DMS 273 (cell line): ENCODE data around the gene RBM10.

Experiments
- DNase-seq: peaks from one replicate; lab custom pipeline; 2025; ENCODE audit not compliant: unreplicated experiment; lab: John Stamatoyannopoulos, UW

RBM10 gene

DNA sequence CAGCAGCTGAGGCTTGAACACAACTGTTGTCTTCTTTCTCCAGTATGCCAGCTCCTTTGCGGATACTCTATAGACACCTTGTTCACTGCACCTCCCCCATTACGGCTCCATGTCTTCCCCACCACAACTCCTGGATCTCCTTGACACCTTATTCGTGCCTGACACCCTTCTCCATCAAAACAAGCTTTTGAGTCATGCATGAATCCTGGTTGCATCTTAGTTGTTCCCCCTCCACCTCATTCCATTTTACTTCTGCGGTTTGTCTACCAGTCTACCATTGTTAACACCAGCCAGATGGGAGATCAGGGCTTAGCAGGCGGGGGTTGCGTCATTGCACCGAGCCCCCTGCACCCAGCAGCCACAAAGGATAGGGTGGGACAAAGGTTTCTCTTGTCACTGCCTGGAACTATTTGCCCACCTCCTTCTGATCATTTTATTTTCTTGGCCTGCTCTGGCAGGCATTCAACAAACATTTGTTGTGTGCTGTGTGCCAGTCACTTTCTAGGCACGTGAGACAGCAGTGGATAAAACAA lies 71.4 kb downstream of the RBM10 start:
- no peak for DNase-seq

DNA sequence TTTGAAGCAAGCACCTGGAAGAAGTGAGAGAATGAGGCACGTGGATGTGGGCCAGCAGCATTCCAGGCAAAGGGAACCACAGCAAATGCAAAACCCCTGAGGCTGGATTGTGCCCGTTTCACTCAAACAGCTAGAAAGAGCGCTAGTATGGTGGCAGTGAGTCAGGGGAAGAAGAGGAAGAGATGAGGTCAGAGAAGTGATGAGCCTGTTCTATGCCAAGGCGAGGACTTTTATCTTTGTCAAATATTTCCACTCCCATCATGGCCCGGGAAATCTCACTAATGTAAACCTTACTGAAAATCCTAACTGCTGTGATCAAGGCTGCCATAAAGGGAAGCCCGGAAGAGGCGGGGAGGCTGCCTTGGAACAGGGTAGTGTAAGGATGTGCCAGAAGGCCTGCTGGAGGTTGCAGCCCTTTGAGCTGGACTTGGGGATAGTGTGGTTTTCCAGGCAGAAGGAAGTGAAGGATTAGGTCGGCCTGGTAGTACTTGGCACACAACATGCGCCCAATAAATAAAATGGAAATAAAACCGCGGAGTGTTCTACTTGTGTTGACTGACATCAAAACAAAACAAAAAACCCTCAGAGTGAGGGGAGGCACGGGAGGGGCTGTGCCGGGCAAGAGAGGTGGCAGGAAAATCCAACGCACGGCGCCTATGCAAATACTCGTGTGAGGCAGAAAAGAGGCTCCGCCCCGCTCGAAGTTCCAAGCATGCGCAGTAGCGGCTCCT lies 72.3 kb downstream of the RBM10 start:
- peak; percentile 87 for DNase-seq

DNA sequence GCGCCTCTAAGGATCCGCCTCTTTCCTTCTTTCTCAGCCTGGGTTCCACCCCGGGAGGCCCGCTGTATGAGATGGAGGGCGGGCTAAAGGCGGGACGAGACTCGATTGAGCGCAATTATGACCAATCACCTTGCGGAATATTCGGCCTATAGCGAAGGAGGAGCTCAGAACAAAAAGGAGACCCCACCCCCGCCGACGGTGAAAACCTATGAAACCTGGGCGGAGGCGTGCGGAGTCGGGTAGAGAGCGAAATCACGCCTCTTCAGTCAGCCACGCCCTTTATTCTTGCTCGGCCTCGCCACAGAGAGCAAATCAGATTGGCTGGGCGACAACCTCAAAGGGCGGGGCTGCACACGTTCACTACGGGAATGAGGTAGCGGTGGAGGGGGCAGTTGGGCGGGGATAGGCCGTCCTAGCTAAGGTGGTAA lies 72.8 kb downstream of the RBM10 start:
- peak; percentile 100 for DNase-seq

DNA sequence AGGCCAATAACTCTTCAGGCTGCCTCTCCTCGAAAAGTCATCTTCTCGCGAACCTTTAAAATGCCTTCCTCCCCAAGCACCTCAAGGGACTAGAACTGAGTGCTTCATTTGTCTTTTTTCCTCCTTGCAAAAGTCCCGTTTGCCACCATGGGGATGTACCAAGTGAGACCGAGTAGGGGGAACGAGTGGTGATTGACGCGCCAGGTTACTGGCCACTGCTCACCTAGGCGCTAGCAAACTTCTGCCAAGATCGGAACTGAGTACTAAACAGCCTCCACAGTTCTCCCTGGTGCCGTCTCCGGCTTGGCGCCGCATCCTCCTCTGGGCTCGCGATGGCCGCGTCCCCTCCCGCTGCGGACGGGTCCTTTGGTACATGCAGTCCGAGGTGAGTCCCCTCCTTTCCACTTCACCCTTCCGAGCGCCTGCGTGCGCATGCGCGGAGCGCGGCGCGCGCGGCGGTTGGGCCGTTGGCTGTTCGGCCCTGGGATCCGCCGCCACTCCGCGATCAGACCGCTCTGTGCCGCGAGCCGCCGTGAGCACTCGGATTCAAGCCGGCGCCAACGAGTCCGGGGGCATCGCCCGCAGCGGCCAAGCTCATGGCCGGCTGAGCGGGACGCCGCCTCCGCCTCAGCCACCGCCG lies 73.4 kb downstream of the RBM10 start, which contains the start of gene CDK16:
Gene CDK16, plus strand, starts transcription at position 402 of the 640 bp plus-strand sequence. CDS start 4,877 bp downstream, outside the sequence.
- peak; percentile 95 for DNase-seq

DNA sequence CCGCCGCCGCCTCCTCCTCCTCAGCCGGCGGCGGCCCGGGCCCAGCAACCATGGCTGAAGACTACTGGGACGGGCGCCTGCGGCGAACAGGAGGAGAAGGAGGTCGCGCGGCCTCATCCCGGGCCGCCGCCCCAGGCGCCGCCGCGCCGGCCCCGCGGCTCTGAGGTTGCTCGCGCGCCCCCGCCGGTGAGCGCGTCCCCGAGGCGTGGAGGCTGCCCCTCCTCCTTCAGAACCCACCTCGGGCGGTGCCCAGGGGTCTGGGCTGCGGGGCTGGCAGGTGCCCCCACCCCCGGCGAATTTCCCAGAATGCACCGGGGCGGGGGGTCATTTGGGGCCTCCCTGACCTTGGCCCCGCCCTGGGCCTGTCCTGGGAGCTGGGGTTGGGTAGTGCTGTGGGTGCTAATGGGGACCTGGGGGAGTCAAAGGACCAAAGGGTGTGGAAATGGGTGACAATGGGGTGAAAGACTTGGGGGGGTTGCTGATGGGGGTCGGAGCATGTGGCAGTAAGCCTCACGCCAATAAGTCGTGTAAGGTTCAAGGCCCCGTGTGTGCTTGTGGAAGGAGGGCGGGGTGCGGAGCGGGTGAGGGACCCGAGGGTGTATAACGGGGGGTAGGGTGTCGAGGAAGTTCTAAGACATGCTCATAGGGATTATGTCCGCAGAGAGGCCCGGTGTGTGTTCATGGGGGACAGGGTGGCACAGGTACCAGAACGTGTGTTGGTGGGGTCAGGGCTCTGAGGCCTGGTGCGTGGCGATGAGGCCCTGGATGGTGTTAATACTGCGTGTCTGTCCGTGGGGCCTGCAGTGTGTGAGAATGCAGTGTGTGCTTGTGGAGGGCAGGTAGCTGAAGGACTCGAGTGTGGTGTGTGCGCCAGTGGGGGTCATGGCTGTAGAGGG lies 74.1 kb downstream of the RBM10 start:
- peak; percentile 81 for DNase-seq

DNA sequence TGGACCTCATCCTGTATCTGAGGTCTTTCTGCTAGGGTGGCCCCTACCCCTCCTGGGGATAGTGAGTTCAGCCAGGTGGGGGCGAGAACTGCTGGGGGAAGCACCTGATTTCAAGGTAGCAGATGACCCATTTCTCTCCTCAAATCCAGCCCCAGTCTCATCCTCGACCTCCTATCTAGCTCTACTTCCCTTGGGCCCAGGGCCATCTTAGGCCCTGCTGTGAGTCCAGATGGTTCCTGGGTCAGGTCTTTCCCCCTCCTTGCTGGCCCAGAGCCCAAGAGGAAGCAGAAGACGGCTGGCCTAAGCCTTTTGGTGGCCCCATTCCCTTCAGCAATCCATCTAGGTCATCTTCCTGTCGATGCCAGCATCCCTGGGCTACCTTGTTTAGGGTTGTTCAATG lies 76.7 kb downstream of the RBM10 start:
- no peak for DNase-seq

DNA sequence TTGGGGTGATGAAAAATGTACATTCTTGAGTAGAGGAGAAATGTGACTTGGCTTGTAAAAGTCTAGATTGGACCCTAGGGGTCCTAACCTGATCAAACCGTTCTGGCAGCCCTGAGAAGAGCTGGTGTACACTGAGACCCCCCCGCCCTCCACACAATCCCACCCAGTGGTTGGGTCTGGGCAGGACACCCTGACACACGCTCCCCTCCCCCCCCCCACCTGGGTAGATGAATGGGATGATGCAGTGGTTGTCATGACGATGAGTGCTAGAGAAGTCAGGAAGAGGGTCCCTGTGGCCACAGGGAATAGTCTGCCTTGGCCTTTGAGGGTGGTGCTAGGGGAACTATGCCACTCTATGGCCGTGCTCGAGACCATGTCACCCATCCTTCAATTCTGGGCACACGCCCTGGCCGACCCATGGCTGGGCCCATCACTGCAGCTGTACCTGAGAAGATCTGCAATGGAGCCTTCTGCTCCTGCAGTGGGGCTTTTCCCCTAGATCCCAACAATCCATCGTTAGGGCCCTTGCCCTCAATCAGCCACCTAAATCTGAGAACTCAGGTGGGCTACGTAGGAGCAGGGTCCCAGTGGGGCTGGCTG lies 77.8 kb downstream of the RBM10 start:
- DNase-seq: peak; percentile 34

DNA sequence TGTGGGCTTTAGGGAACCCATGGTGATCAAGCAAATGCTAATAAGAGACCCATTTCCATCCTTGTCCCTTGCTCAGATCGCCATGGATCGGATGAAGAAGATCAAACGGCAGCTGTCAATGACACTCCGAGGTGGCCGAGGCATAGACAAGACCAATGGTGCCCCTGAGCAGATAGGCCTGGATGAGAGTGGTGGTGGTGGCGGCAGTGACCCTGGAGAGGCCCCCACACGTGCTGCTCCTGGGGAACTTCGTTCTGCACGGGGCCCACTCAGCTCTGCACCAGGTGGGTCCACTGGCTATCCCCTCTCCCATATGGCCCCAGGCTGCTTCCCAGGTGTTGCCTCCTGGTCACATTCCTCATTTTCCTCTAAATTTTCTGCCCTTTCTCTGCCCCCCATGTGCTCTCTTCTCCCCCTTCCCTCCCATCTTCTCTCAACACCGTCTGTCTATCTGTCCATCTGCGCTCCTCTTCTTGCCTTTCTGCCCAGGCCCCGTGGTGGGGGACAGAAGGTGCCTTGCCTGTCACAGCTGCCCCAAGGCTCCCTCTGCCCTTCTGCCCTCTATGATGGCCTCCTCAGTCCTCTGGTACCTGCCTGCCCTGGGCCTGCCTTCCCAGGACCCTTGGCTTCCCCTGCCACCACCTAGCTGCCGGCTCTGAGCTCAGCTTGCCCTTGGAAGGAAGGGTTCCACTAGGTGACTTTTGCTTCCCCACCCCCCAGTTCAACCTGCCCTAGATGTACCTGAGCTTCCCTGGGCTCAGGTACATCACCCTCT lies 78.6 kb downstream of the RBM10 start:
- DNase-seq: no peak

DNA sequence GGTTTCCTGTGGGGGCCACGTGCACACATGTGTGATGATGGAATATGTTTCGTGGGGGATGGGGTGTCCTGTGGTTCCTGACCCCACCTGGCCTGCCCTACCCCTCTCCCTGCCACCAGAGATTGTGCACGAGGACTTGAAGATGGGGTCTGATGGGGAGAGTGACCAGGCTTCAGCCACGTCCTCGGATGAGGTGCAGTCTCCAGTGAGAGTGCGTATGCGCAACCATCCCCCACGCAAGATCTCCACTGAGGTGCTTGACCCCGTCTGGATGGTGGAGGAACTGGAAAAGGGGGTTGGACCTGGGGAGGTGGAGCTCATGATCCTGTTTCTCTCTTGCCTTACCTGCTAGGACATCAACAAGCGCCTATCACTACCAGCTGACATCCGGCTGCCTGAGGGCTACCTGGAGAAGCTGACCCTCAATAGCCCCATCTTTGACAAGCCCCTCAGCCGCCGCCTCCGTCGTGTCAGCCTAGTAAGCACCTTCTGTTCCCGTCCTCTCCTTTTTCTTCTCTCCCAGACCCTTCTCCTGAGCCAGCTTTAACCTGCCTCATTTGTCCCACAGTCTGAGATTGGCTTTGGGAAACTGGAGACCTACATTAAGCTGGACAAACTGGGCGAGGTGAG lies 79.4 kb downstream of the RBM10 start:
- DNase-seq: no peak

DNA sequence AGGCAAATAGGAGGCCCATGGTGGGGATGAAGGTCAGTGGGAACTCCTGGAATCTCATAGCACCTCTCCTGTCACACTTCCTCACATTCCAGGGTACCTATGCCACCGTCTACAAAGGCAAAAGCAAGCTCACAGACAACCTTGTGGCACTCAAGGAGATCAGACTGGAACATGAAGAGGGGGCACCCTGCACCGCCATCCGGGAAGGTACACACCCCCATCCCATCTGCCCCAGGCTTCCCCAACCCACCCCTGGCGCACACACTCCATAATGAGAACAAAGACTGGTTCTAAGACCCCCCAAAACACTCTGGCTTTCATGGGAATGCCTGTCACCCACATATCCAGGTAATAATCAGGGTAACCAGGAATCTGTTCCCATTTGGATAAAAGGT lies 79.9 kb downstream of the RBM10 start:
- DNase-seq: no peak

DNA sequence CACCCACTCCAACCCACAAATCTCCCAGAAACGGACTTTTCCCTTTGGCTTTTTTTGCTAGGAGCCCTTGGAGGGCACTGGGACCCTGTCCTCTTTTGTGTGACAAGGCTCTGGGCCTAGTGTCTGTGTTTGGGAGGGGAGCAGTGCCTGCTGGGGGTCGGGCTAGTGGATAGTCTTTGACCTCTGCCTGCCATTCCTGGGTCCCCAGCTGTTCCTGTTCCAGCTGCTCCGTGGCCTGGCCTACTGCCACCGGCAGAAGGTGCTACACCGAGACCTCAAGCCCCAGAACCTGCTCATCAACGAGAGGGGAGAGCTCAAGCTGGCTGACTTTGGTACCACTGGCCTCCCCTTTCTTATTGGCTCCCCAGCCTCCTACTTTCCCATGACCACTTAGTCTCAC lies 81.0 kb downstream of the RBM10 start:
- DNase-seq: no peak

DNA sequence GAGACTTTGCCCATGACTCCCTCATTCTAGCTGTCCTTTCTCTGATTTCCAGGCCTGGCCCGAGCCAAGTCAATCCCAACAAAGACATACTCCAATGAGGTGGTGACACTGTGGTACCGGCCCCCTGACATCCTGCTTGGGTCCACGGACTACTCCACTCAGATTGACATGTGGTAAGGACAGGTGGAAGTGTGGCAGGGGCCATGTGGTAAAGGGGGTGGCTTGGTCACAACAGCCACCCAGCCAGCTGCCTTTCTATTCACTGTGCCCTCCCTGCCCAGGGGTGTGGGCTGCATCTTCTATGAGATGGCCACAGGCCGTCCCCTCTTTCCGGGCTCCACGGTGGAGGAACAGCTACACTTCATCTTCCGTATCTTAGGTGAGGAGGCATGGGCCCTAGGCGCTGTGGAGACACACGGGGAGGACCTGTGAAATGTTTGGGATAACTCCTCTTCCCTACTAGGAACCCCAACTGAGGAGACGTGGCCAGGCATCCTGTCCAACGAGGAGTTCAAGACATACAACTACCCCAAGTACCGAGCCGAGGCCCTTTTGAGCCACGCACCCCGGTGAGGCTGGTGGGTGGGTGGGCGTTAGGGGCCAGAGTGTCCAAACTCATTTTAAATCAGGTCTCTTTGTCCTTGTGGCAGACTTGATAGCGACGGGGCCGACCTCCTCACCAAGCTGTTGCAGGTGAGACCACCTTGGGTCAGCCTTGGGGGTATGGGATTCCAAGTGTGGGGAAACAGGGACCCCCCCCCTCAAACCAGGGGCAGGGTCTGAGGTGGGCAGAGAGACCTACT lies 81.7 kb downstream of the RBM10 start:
- no peak for DNase-seq

DNA sequence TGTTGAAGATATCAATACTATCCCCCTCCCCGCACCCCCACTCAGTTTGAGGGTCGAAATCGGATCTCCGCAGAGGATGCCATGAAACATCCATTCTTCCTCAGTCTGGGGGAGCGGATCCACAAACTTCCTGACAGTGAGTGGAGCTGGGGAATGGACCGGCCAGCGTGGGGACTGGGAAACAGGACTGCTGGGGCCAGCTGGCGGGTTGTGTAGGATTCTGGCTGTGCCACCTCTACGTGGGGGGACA lies 82.2 kb downstream of the RBM10 start:
- DNase-seq: no peak

DNA sequence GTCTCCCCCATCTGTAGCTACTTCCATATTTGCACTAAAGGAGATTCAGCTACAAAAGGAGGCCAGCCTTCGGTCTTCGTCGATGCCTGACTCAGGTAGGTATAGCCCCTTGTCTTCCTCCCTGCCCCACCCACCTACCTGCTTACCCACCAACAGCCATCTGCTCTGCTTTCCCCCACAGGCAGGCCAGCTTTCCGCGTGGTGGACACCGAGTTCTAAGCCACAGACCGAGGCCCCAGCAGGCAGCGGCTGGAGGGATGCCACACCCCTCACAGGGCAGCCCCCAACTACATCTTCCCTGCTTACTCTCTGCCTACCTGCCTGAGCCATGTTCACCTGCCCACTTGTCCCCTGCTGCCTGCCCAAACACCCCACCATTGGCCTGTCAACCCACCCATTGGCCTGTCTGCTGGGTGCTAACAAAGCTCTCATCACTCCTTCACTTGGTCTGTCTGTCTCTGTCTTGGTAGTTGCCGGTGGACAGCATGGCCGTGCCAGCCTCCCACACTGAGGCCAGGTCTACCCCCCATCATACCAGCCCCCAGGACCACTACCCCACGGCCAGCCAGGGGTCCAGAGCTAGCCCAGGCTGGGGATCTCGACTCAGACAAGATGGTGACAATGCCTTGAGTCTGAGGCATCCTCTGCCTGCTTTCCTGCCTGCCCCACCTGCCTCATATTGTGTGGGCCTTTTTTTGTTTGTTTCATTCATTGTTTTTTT lies 83.7 kb downstream of the RBM10 start:
- DNase-seq: no peak

DNA sequence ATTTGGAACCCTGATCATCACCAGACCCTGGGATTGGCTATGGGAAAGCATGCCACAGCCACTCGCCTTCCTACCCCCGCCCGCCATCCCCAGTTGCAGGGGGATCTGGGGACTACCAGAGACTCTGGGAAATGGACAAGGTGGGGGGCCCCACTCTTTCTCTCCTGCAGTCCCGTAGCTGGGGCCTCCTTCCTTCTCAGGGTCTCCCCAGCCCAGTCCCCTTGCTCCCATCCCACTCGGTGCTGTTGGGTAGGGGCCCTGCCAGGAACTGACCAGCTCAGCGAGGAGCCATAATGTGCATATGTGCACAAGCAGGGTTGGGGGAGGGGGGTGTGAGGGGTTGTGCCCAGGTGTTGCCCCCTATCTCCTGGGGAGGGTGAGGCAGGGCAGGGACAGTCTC lies 84.4 kb downstream of the RBM10 start:
- no peak for DNase-seq

DNA sequence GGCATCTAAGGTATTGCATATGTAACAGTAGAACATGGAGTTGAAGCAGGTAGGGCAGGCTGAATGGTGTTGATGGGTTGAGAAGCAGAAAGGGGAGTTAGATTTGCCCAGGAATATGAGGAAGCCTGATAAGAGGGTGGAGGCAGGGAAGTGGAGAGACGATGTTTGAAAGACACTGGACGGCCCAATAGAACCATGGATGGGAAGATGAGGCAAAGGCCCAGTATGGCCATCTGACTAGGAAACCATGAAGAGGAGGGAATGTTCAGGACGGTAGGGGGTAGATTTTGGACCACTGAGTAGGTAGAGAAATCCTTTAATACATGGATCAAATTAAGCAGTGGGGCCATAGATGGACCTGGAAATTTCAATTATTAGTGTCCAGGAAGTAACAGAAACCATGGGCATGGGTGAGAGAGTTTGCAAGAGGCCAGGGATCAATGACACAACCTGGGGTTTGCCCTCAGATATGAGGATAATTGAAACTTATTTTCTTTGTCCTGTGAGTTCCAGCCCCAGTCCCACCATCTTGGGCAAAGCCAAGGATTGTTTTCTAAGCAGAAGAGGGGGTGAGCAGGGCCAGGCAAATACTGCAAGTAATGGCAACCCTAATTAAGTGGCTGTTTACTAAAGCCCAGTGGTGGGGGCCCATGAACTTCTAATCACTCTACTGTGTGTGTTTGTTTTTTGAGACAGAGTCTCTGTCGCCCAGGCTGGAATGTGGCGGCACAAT lies 85.3 kb downstream of the RBM10 start:
- no peak for DNase-seq

DNA sequence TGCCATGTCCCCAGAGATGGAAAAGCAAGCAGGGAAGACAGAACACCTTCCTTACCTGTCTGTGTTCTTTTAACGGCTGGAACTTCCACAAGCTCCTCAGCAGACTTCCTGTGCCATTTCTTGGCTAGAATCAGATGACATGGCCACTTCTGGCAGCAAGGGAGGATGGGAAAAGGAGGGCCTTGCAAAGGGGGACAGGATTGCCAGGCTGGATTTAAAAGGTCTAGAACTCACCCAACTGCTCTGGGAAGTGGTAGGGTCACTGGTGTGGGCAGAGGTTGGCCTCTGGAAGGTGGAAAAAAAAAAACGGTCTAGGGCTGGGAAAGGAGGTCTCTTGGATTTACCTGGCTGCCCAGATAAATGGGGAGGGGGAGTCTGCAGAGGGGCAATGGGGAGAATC lies 86.1 kb downstream of the RBM10 start:
- no peak for DNase-seq

DNA sequence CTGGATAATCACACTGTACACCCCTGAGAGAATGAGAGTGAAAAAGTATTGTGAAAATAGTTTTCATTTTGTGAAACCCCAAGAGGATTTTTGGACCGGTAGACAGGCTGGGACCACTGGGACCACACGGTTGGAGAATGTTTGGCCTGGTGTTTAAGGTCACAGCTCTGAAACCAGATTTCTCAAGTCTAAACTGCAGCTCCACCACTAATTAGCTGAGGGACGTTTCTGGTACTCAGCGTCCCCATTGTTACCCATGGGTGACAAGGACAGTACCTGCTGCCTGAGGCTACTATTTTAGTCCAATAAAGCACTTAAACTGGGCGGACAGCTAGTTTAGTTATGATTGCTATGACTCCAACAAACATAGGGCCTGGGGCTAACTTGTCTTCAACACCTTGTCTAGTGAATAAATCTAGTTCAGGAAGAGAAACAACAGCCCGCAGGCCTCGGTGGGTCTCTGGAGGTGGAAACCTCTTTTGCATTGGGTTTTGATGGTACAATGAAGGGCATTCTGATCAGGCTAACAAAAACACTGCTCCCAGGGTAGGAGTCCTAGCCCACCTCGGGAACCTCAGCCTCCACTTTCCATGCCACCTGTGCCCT lies 87.3 kb downstream of the RBM10 start:
- DNase-seq: no peak
